GM18861 (cell line): ENCODE measurements around the gene TAF5L.
"Not testable (repeated sequence)": the region's sequence is repeated elsewhere in the genome, so short reads cannot be mapped to it uniquely, and the experiment has no call there.

ENCODE experiments used
- ATAC-seq: cut with Tn5 transposase; IDR thresholded peaks from one replicate; pipeline ENCODE4 v1.9.1; 2021; ENCODE audit not compliant: unreplicated experiment

The TAF5L gene

DNA sequence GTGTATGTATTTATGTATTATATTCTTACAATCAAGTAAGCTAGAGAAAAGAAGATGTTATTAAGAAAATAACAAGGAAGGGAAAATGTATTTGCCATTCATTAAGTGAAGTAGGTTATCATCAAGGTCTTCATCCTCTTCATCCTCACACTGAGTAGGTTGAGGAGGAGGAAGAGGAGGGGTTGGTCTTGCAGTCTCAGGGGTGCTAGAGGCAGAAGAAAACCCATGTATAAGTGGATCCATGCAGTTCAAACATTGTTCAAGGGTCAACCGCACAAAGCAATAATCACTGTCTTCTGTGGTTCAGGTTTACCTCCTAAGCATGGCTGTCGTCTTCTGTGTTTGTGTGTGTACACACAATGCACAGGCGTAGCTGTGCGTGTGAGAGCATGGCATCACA is 17.0 kb upstream of the TAF5L start:
- ATAC-seq, result no peak

- no peak for ATAC-seq
Observed at GRCh38 chr1:229642376-229642775, 16.5 kb upstream of the TAF5L start.

- no peak for ATAC-seq
Observed at GRCh38 chr1:229641306-229641705, 15.4 kb upstream of the TAF5L start.

- no peak for ATAC-seq
Observed at GRCh38 chr1:229640455-229640854, 14.5 kb upstream of the TAF5L start.

DNA sequence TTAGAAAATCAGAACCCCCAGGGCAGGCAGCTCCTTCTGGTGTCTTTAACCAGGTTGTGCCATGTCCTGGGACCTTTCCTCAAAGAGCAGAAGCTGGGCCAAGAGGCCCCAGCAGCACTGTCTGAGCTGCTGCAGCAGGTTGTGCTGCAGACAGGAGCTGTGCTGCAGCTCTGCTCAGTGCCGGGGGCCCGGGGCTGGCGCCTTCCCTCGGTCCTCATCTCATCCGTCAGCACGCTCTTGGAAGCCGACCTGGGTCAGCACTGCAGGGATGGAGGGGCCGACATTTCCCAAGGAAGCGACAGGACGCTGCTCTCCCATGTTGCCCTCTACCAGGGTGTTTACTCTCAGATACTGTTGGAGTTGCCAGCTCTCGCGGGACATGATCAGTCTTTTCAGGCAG is 11.8 kb upstream of the TAF5L start:
- no peak for ATAC-seq

- ATAC-seq, result no peak
Observed at GRCh38 chr1:229636042-229636441, 10.1 kb upstream of the TAF5L start.

DNA sequence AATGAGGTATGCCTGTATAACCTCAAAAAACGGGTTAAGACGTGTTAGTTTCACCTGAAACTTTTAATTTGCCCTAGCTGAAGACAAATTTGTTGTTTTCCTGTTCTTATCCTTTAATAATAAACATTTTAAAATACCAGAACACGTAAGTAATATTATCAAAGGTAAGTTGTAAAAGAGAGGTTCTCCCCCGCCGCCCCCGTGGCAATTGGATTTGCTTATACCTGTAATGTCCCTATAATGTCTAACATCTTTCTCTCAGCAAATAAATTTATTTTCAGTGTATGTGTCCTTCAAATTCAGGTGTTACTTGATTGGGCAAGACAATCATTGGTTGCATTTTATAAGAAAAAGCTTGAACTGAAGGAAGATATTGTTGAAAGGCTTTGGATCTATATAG is 6.0 kb upstream of the TAF5L start:
- no peak for ATAC-seq

GRCh38 chr1:229631148-229631547 is 5.2 kb upstream of the TAF5L start:
- ATAC-seq, result no peak

DNA sequence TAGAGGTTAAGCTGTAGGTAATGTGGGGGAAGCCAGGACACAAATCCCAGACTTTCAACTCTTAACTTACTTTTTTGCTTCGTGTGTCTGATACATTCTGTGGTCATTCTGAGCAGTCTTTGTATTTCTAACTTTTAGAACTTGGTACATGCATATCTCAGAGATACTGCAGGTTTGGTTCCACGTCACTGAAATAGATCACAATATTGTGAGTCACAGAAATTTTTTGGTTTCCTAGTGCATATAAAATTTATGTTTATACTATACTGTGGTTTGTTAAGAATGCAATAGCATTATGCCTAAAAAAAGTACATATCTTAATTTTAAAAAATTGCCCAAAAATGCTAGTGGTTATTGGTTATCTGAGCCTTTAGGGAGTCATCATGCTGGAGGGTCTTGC is 3.3 kb upstream of the TAF5L start:
- ATAC-seq, result no peak

- ATAC-seq, result no peak
Observed at GRCh38 chr1:229627003-229627402, 1.1 kb upstream of the TAF5L start.

DNA sequence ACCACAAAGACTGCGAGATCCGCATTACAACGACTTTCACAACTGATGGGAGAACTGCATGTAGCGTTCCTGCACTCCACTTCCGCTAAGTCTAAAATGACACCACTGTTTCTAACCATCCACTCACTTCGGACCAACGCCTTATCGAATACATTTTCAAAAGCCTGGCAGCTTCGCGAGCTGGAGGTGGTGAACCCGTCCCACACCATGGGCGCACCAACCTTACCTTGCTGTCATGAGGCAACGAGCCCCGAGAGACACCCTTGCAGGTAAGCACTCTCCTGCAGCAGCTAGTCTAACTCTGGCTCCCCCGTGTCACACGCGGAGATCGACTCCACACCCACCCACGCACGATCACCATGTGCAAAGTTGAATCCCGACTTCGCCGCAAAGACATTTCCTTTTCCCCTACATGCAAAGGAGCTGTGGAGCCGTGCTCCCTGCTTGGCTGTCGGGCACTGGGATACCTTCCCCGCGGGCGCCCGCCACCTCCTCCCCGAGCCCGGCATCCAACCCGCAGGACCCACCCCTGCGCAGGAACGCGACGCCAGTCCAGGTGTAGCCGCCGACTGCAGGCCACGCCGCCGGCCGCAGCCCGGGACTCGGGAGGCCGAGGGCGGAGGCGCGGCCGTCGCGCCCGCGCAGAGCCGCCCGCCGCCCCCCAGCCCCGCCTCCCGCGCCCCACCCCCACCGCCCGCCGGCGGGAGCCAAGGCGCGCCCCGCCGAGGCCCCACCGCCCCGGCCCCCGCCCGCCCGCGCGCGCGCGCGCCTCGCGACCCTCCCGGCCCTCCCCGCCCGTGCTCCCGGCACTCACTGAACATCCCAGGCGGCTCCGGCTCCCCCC is 629 bp downstream of the TAF5L start:
- peak; percentile 19 for ATAC-seq

DNA sequence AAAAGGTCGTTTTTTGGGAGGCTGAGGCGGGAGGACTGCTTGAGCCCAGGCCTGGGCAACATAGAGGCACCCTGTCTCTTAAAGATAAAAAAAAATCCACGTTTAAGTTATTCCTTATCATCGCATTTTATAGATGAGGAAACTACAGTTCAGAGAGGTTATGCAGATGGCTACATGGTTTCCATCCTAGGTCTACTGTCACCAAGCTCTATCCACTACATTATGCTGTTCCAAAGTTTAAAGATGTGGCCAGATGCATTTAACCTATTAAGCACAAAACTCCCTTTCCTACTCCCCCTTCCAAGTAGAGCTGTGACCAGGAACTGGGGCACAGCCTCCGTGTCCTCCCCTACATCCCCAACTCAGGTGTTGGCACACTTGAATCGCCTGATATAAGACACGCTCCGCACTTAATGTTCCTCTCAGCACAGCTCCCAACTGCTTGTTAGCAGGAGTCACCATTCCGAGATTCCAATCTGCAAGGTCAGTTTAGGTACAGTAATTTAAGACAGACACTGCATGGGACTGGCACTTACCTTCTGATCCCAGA is 1.3 kb downstream of the TAF5L start:
- ATAC-seq, result no peak

DNA sequence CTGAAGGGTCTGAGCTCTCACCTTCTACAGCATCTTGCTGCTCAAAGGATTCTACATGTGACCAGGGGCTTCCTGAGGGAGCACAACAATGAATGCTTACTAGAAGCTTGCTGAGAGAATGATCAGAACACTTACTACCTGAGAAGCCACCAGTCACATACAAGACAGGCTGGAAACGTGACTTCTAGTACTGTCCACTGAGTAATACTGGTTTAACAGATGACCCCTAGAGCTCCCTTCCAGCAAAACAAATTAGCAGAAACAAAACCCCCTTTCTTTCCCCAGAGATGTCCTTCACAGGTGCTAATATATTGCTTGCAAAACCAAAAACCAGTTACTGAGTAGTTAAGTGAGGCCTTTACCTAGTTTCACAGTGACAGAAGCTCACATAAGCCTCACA is 2.1 kb downstream of the TAF5L start:
- no peak for ATAC-seq

GRCh38 chr1:229623225-229623624 is 2.7 kb downstream of the TAF5L start:
- no peak for ATAC-seq

DNA sequence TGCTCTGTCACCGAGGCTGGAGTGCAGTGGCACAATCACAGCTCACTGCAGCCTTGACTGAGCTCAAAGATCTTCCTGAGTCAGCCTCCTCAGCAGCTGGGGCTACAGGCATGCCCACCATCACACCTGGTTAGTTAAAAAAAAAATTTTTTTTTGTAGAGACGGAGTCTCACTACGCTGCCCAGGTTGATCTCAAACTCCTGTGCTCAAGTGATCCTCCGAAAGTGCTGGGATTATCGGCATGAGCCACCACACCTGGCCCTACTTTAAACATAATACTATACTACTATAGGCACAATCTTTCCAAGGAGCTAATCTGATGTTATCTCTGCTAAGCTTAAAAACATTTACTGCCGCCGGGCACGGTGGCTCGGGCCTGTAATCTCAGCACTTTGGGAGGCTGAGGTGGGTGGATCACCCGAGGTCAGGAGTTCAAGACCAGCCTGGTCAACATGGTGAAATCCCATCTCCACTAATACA is 3.2 kb downstream of the TAF5L start:
- ATAC-seq, result not testable (repeated sequence)

DNA sequence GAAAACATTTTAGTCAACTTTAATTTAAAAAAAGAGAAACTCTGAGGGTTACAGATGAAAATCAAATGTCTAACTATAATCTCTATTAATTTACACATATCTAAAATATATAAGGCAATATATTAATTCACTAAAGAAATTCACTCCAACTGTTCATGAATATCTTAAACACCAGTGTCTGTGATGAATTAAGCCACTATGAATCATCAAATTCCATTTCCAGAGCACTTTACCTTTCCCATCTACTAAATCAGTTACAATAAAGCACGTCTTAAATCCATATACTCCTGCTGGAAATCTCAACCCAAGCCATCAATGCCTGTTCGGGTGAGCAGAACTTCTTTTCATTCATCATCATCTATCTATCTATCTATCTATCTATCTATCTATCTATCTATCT is 4.3 kb downstream of the TAF5L start:
- no peak for ATAC-seq

DNA sequence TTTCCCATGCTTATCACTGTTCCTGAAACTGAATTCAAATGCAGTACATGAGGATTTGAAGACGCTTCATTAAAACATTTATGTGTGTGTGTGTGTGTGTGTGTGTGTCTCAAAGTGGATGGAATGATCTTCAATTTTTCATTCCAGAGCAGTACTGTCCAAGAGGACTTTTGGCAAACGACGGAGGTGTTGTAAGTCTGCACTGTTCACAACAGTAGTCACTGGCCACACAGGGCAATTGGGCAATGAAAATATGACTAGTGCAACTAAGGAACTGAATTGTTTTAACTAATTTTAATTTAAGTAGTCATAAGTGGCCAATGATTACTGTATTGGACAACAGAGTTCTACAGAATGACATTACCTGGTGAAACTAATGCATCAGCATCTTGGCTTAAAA is 5.0 kb downstream of the TAF5L start:
- ATAC-seq, result no peak

DNA sequence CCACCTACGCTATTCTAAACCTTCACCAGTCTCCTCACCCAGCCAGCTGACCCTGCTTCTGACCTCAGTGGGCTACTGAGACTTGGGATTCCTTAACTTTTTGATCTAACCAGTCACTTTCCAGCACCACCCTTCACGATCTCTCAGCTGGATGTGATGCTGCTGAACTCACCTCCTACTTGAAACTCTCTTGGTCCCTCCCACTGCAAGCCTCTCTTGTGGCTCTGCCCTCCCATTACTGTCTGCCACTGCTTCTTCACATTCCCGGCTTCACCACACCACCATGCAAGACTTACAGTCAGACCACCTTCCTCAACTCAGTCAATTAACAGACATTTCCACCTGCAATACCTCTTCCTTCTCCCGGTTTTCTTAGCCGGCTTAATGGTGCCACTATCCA is 6.3 kb downstream of the TAF5L start:
- no peak for ATAC-seq

DNA sequence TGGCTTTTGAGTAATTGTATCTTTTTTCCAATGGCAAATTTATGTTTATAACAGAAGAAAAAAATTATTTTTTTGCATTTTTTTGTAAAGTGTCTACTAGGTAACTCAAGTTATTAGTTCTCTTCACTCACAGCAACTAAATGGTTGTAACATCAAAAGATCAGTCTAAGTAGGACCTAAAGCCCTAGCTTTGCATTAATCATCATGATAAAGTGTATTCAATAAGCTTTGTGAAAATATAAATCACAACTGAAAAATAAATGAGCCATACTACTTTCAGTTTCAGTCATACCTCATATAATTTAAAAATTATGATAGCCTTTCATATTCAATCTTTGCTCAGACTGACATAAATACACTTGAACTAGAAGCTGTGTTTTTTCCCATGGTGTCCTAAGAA is 6.9 kb downstream of the TAF5L start:
- ATAC-seq, result no peak

- ATAC-seq, result no peak
Observed at GRCh38 chr1:229617351-229618100, 8.4 kb downstream of the TAF5L start.

DNA sequence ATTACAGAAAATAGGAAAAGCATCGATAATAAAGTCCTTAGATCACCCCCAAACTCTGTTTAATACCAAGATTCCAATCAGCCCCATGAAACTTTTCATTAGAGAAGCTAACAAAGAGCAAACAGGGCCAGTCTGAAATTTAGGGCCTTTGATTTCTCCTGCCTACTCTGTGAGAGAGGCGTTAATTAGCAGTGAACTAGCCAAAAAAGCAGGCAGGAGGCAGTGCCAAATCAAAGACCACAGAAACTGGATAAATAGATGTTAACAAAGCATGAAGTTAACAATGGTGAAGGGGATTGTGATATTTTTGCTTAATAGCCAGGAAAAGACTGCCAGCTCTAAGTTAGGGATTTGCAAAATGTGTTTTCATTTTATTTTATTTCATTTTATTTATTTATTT is 11.2 kb downstream of the TAF5L start:
- ATAC-seq, result no peak

GRCh38 chr1:229613938-229614337 is 12.0 kb downstream of the TAF5L start:
- no peak for ATAC-seq
